NCI-H2196 treated with DMSO at 0.1 percent for 48 hours (cell line): Measurements from ENCODE around the gene RTN1.

Experiments used
- DNase-seq: peaks from one replicate; lab custom pipeline; 2025; ENCODE audit not compliant: unreplicated experiment; lab: John Stamatoyannopoulos, UW

Gene RTN1

GRCh38 chr14:59850458-59850857 is 20.1 kb downstream of the RTN1 start:
- DNase-seq = no peak

GRCh38 chr14:59849411-59850130 is 21.0 kb downstream of the RTN1 start:
- no peak for DNase-seq

GRCh38 chr14:59848671-59849070 is 21.9 kb downstream of the RTN1 start:
- no peak for DNase-seq

GRCh38 chr14:59847711-59848110 is 22.9 kb downstream of the RTN1 start:
- DNase-seq = no peak

- DNase-seq = no peak
Measured at GRCh38 chr14:59846595-59846994, 24.0 kb downstream of the RTN1 start.

GRCh38 chr14:59845245-59845644 is 25.3 kb downstream of the RTN1 start:
- DNase-seq = no peak

GRCh38 chr14:59844186-59844812 is 26.3 kb downstream of the RTN1 start:
- no peak for DNase-seq

- no peak for DNase-seq
Measured at GRCh38 chr14:59836116-59836515, 34.5 kb downstream of the RTN1 start.

- DNase-seq = no peak
Measured at GRCh38 chr14:59832653-59833294, 37.8 kb downstream of the RTN1 start.

GRCh38 chr14:59831121-59831730 is 39.4 kb downstream of the RTN1 start:
- no peak for DNase-seq

- no peak for DNase-seq
Measured at GRCh38 chr14:59830338-59830734, 40.2 kb downstream of the RTN1 start.

GRCh38 chr14:59829469-59830337 is 40.9 kb downstream of the RTN1 start:
- DNase-seq = no peak

GRCh38 chr14:59828276-59828675 is 42.3 kb downstream of the RTN1 start:
- no peak for DNase-seq

GRCh38 chr14:59827401-59827800 is 43.2 kb downstream of the RTN1 start:
- no peak for DNase-seq

GRCh38 chr14:59826150-59826549 is 44.4 kb downstream of the RTN1 start:
- no peak for DNase-seq

GRCh38 chr14:59823179-59823578 is 47.4 kb downstream of the RTN1 start:
- no peak for DNase-seq

- no peak for DNase-seq
Measured at GRCh38 chr14:59819446-59820088, 51.0 kb downstream of the RTN1 start.

GRCh38 chr14:59816941-59817340 is 53.6 kb downstream of the RTN1 start:
- no peak for DNase-seq

- no peak for DNase-seq
Measured at GRCh38 chr14:59814988-59815387, 55.6 kb downstream of the RTN1 start.

- DNase-seq = no peak
Measured at GRCh38 chr14:59811815-59812214, 58.8 kb downstream of the RTN1 start.
